GM12875 (cell line): ENCODE results near the gene KCNIP1.

ENCODE experiments used
- H3K4me3 ChIP-seq: one replicate; pipeline ENCODE4 v1.5.1; 2011; ENCODE audit warnings: low read depth, low read length, control low read depth
- TF ChIP-seq, protein P1 (sequence below): IDR thresholded peaks from 2 replicates; pipeline ENCODE4 v1.5.1; 2011; ENCODE audit warnings: low read depth, mild to moderate bottlenecking, control low read depth, inconsistent platforms, low read length, moderate library complexity, borderline replicate concordance; ENCODE audit not compliant: insufficient read depth

KCNIP1 gene

DNA sequence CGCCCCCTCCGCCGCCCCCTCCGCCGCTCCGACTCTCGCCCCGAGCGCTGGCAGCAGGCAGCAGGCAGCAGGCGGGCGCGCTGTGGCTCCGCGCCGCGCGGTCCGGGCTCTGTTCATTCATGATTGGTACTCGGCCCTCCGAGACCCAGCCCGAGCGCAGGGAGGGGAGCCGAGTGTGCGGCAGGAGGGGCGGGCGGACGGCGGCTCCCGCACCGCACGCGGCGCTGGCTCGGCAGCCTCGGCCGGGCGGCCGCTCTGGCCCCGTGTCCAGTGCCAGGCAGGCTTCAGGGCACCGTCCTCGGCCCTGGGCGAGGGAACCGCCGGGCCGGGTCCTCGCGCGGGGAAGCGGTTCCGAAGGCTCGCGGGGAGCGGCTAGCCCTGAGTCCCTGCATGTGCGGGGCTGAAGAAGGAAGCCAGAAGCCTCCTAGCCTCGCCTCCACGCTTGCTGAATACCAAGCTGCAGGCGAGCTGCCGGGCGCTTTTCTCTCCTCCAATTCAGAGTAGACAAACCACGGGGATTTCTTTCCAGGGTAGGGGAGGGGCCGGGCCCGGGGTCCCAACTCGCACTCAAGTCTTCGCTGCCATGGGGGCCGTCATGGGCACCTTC lies at the start of gene KCNIP1:
TSS of gene KCNIP1 (plus strand) at position 31 of the 607 bp plus-strand sequence.
- TF ChIP-seq, protein P1, sequence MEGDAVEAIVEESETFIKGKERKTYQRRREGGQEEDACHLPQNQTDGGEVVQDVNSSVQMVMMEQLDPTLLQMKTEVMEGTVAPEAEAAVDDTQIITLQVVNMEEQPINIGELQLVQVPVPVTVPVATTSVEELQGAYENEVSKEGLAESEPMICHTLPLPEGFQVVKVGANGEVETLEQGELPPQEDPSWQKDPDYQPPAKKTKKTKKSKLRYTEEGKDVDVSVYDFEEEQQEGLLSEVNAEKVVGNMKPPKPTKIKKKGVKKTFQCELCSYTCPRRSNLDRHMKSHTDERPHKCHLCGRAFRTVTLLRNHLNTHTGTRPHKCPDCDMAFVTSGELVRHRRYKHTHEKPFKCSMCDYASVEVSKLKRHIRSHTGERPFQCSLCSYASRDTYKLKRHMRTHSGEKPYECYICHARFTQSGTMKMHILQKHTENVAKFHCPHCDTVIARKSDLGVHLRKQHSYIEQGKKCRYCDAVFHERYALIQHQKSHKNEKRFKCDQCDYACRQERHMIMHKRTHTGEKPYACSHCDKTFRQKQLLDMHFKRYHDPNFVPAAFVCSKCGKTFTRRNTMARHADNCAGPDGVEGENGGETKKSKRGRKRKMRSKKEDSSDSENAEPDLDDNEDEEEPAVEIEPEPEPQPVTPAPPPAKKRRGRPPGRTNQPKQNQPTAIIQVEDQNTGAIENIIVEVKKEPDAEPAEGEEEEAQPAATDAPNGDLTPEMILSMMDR = no peak
- no peak within 1 kb of the TSS for H3K4me3 ChIP-seq

DNA sequence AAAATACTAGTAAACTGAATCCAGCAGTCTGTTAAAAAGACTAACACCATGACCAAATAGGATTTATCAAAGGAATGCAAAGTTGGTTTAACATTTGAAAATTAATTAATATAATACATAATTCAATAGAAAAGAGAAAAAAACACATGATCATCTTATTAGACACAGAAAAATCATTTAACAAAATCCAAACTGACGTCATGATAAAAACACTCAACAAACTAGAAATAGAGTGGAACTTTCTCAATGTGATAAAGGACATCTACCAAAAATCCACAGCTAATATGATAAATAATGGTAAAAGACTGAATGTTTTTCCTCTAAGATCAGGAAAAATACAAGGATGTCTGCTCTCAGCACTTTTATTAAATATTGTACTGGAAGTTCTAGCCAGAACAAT lies 40.4 kb upstream of the KCNIP1 start:
- TF ChIP-seq, protein P1 = no peak
- no peak overlapping the region for H3K4me3 ChIP-seq

DNA sequence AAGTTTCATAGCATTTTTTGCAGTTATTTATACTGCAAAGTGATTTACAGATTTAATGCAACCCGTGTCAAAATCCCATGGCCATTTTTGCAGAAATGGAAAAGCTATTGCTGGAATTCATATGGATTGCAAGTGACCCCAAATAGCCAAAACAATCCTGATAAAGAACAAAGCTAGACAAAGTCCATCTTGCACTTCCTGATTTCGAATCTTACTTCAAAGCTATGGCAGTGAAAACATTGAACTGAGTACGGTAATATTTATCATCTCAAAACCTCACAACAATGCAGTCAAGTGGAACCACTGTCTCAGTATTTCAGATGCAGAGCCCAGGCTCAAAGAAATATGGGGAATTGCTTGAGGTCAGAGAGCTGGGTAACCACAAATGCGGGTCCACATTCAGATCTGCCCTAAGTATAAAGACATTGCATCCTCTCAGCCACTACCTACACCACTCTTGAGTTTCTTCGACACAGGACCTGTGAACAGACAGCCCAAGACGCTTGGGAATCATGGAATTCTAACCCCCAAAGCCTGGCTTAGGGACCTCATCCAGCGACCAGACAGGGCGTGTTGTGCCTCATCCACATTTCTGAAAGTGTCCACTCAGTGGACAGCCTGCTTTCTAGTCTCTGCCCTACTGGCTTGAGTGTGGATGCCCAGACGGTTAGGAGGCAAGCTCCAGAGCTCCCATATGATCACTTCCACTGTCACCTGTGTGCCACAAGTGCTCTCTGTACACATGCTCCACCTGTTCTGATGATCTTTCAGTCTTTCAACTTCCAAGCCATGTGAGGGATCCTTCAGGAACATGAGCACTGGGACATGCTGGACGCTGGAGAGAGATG lies 39.3 kb upstream of the KCNIP1 start:
- no peak overlapping the region for H3K4me3 ChIP-seq

DNA sequence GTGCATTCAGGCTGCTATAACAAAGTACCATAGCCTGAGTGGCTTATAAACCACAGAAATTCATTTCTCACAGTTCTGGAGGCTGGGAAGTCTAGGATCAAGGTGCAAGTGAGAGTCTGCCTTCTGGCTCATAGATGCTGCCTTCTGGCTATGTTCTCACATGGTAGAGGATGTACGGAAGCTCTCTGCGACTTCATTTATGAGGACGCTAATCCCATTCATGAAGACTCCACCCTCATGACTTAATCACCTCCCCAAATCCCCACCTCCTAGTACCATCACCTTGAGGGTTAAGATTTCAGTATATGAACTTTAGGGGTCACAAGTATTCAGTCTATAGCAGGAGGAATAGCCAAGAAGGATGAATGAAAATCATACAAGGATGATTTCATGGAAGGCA lies 37.3 kb upstream of the KCNIP1 start:
- TF ChIP-seq, protein P1 = no peak
- H3K4me3 ChIP-seq = no peak overlapping the region

More for the DNA sequence above, 39.3 kb upstream of the KCNIP1 start:
- TF ChIP-seq, protein P1 = no peak

DNA sequence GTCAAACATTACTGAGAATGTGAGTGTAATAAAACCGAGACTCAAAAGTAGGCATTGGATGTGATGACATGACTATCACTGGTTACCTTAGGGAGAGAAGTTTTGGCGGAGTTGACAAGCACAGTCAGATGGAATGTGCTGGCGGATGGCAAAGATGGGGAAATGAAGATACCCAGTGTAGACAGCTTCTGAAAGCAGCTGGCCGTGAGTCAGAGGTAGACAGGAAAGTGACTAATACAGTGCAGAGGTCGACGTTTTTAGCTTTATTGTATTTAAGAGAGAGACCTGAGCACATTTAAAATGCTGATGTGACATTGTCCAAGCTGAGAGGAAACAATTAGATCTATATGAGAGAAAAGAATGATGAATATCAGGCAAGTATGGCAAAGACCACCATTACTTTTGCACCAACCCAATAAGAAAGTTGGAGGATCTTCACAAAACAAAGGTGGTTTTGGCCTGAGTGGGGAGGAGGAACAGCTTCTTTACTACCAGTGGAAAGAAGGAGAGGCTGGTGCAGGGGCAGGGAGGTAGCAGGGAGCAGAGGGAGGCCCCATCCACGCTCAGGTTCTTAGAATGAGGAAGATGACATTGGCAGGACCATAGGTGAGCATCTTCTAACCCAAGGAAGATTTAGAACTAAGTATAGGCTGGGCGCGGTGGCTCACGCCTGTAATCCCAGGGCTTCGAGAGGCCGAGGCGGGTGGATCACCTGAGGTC lies 36.7 kb upstream of the KCNIP1 start:
- TF ChIP-seq, protein P1 = no peak
- no peak overlapping the region for H3K4me3 ChIP-seq

DNA sequence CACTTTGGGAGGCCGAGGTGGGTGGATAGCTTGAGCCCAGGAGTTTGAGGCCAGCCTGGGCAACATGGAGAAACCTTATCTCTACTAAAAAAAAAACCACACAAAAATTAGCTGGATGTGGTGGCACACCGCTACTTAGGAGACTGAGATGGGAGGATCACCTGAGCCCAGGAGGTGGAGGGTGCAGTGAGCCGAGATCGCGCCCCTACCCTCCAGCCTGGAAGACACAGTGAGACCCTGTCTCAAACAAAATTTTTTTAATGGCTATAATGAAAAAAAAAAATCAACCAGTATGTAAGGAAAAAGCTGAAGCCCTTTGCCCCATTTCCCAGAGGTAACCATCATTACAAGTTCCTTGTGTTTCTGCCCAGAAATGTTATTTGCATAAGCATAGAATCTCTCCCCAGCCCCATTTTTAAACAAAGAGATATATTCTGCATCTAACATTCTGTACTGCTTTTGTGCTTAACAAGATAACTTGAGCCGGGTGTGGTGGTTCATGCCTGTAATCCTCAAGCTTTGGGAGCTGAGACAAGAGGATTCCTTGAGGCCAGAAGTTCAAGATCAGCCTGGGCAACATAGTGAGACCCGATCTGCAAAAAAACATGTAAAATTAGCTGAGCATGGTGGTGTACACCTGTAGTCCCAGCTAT lies 35.1 kb upstream of the KCNIP1 start:
- TF ChIP-seq, protein P1 = no peak

More for the DNA sequence above, 35.1 kb upstream of the KCNIP1 start:
- H3K4me3 ChIP-seq = no peak overlapping the region
